Measurements from ENCODE around the gene SIM1.

GRCh38 chr6:100346828-100347227, 117.9 kb downstream of the SIM1 start:
- TF ChIP-seq CTCF (IDR thresholded peaks at IDR 0.05; ENCODE audit: low read depth, low read length), result no peak
- TF ChIP-seq POLR2A (IDR thresholded peaks at IDR 0.05; ENCODE audit: extremely low read depth, insufficient read length), result no peak
